CD4-positive, alpha-beta T cell treated with Interleukin-4 for 1 hour (primary cell): ENCODE data around the gene ITPKB.

ENCODE experiments used
- DNase-seq, 2 donors: peaks; one replicate each; pipeline ENCODE4 v3.0.0-alpha.2; 2020 to 2022

The ITPKB gene

GRCh38 chr1:226663327-226663704 is 75.8 kb downstream of the ITPKB start:
- DNase-seq: no peak

DNA sequence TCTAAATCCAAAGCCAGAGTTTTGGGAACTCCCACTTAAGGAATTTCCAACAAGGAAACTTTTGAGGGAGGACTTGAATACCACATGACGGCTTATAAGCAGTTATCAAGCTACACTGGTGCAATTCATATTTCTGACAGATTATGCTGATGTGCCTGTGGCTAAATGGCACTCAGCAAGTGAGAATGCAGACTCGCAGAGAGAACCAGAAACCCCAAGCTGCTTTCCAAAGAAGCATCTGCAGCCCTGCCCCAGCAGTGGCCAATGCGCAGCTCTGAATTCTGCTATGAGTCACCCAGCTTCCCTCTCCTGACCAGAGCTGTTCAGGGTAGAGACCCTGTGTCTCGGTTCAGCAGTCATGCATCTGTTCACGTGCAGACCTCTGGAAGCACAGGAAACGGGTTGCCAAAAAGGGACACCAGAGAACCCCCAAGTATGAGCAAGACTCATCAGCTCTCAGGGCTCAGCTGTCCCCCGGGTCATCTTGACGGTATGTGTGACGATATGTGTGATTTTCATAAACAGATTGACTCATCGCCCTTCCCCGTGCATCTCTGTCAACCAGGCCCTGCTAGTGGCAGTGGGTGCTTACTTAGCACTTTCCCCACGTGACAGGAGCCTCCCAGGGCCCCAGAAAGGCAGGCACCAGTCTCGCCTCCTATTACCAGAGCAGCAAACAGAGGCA is 76.3 kb downstream of the ITPKB start:
- DNase-seq: peak; percentile 89 to 95

DNA sequence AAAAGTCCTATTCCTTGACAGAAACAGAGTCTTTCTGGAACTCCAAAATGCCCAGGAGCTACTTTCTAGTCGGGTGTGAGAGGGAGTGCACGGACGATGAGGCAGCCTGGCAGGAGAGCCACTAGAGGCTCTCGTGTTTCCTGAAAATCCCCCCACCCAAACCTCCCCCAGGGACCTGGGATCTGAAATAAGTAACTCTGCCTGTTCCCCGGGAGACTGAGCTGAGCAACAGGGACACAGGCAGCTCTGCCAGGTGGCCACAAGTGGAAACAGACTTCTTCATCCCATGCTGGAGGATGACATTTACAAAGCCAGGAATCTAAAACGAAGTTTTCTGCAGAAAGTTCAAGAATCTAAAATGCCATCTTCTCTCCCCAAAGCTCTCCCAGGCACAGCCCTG is 77.1 kb downstream of the ITPKB start:
- no peak for DNase-seq

DNA sequence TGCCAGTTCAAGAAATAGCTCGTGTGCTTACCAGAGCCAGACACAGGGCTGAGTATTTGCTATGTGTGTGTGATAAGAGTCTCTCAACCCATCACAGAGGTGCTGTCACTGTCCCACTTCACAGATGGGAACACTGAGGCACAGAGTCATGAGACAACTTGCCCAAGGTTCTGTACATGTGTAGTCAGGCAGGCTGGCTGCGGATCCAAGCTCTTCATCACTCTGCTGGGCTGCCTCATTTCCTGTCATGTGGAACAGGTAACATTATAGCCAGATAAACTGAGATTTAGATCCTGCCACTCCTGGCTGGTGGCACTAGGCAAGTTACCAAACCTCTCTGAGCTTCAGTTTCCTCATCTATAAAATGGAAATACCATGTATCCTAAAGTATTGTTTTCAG is 77.8 kb downstream of the ITPKB start:
- no peak for DNase-seq

GRCh38 chr1:226660410-226661182 is 78.5 kb downstream of the ITPKB start:
- DNase-seq: no peak

GRCh38 chr1:226659641-226660040 is 79.4 kb downstream of the ITPKB start:
- no peak for DNase-seq

GRCh38 chr1:226659136-226659535 is 79.9 kb downstream of the ITPKB start:
- no peak for DNase-seq

DNA sequence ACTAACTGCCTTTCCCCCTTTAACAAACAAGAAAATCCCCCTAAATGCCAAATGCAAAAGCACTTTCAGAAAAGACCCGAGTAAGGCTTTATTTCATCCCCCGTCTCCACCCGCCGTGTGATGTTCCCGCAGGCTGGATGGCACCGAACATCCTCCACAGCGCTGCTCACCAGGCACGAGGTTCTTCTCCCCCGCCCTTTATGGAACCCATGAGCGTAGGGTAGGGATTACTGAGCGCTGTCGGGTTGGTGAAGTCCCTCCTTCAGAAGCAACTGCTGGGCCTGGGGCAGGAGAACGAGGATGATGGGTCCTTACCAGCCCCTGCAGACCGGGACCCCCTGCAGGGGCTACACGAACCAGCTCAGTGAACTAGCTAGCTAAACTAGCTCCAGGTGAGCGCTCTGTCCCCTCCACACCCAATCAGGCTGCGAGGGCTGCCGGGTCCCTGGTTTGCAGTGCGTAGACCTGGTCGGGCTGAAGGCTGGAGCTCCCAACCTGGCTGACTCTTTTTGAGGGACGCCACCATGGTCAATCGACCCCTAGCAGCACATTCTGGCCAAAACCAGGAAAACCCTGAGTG is 80.4 kb downstream of the ITPKB start:
- DNase-seq: no peak

GRCh38 chr1:226657895-226658545 is 81.1 kb downstream of the ITPKB start:
- no peak for DNase-seq

- DNase-seq: peak; percentile 39 to 73
Measured at GRCh38 chr1:226656601-226657277, 82.3 kb downstream of the ITPKB start.

- DNase-seq: no peak
Measured at GRCh38 chr1:226656201-226656600, 82.9 kb downstream of the ITPKB start.

GRCh38 chr1:226655251-226656163 is 83.6 kb downstream of the ITPKB start:
- DNase-seq: no peak

DNA sequence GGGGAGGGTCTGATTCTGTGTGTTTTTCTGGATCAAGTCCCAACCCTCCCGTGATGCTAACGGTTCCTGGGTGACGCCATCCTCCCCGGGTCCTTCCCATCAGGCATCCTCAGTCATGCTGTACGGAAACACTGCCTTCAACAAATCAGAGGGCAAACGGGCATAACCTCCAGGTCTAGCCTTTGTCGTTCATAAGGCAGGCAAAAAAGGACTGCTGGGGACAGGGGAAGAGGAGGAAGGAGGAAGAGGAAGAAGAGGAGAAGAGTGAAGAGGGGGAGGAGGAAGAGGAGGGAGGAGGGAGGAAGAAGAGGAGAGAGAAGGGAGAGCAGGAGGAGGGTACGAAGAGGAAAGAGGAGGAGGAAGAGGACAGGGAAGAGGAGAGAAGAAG is 84.4 kb downstream of the ITPKB start:
- DNase-seq: no peak

DNA sequence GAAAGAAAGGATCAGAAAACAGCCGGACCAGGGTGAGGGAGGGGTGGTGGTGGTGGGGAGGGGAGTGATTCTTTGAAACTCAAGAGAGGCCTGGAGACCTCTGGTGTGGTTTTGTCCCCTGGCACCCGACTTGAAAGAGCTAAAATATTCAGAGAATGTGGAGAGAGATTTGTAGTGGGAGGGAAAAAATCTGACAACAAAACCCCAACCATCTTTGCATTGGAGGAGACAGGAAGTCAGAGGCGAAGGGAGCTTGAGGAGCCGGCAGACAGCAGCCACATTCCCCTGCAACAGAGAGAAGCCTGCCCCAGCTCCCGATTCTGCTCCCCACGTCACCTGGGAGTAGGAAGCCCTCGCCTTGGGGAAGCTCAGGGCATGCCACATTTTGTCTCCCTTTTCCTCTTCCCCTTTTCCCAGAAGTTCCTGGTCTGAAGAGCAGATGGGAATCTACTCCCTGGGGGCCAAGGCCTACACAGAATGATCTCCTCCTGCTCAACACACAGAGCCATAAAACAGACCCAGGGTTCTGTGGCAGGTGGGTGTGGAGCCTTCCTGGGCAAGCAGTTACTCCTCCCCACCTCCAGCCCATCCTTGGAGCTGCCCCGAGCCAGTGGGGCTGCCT is 84.9 kb downstream of the ITPKB start:
- no peak for DNase-seq

DNA sequence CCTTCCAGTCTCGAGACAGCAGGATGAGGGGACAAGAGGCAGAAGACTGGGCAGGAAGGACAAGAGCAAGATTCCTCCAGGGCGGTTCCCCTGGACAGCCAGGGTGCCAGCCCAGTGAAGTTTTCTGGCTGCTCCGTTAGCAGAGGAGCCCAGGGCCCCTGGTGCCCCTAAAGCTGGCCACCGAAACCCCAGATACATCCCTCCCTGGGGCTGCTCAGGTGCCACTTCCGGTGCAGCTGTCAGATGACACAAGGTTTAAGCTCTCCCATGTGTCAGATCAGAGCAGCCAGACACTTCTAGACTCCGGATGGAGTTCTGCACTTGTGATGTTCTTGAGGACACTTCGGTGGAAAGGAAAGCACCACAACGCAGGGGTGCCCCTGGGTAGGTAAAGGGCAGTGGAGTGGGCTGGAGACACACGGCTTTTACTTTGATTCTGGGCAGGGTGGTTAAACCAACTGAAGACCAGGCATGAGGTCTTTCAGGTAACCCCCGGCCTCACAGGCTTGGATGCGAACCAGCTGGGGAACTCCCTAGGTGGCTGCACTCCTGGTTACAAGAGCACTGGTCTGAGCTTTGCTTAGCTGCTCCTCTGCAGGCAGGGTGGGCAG is 85.7 kb downstream of the ITPKB start:
- peak; percentile 79 to 84 for DNase-seq

- no peak for DNase-seq
Measured at GRCh38 chr1:226652613-226653012, 86.5 kb downstream of the ITPKB start.

DNA sequence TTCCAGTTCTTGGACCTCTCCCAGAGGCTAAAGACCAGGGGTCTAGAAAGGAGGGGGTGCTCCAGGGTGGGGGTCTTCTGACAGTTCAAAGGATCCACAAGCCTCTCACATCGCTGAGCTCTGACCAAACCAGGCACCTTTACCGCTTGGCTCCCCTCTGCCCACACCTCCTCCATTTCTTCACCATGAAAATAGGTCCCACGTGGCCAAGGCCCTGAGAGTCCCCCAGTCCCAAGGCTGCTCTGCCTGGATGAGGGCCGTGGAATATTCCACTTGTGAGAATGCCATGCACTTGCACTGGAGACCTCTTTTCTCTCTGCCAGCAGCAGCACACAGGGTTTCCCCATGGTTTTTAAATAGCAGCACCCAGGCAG is 87.4 kb downstream of the ITPKB start:
- DNase-seq: no peak

DNA sequence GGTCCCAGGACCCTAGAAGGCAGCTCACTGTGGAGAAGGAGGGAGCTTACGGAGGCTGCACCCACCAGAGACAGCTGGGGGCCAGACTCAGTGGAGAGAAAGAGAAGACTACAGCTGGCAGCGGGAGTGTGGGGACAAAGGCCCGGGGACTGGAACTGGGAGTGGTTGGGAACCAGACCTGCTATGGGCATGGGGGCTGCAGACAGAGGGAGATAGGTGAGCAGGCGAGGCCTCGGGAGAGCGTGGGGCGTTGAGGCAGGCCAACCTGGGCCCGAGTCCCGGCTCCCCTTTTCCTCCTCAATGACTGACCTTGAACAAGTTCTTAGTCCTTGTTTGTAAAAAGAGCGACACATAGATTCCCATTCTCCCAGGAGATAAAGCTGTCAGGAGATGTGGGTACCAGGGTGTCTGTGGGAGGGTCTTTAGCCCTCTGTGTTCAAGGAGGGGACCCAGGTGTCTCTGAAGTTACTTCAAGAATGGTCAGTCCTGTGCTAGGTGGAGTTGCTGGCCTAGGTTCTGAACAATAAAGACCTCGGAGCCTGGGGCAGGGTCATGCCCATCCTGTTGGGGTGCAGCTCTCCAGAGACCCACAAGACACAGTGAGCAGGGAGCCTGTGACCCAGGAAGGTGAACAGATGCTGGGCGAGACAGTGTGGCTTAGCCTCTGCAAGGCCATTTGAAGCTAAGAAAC is 87.9 kb downstream of the ITPKB start:
- no peak for DNase-seq

DNA sequence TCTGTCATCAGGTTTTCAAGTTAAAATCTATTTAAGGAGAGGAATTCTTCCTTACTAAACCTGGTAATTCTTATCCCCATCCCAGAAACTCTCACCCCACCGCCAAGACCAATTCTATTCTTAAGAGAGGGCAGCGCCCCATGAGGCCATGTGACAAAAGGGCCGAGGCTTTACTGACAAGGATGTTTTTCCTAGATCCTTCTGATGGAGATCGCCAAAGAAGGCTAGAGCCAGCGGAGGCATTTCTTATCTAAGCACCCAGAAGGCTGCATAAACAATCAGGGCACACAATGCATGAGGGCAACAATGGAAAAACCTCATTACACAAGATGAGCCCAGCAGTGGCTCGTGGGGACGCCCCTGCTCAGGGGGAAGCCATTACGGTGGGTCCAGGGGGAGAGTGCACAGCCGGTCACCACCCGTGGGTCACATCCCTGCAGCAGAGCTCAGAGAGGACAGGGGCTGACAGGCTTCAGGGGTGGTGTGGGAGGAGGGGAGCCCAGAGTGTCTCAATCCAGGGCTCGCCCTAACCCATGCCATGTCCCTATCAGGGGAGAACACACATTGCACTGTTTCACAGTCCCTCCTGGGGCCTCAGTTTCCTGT is 88.7 kb downstream of the ITPKB start:
- no peak for DNase-seq

DNA sequence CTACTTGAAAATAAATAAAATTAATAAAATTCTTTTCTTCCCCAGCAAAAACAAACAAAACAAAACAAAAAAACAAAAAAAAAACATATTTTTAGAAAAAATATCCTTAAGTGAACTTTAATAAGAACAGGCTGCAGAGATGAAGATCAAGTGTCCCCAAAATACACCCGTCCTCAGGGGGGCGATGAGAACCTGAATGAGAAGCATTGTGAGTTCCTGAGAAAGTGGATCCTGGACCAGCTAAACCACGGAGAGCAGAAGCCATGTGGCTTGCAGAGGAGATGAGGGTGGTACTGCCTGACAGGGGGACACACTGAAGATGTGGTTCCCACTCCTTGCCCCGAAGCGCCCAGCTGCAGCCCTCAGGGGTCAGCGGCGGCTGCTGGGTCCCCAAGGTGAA is 89.3 kb downstream of the ITPKB start:
- DNase-seq: peak; percentile 60 to 62
